Measurements from ENCODE around the gene POLR2H. TPM values are rescaled to one million over a fixed set of nuclear protein-coding genes. Genes with fewer than 3 reads are reported as not detected.

Gene POLR2H
- total RNA-seq, 2 donors from 2014 or later = 26.8 to 34.4 TPM

DNA sequence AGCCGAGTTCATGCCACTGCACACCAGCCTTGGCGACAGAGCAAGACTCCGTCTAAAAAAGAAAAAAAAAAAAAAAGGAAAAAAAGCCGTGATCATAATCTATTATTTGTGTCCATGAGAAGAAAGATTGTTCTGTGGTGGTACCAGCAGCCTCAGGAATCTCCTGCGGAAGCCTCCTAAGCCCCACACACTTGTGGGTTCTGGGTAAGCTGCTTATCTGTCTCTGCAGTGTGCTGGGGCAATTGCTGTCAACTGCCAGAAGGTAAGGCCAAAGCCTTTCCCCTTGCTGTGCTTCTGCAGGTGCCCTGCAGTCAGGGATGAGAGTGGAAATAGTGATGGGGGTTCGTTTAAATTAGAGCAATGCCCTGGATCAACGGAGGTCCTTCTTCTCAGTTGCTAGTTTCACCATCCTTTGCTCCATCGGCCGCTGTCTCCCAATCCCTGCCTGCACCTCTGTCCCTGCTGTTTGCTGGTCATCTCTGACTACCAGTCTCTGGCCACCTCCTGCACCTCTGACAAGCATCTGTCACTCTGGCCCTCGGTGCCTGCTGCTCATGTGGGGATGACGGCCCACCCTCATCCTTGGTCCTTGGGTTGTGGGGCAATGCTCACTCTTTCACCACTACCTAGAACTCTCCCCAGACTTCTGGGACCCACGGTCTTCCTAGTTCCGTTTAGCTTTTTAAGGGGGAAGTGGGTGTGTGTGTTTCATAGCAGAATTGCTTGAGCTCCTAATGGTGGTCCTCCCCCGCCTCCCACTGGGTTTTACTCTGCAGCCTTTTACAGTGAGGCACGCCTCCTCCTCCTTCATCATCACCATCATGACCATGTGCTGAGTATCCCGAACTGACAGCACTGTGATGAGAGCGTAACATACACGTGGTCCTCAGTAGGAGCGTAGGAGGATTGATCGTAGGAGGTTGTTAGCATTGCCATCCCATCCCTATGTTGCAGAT is 43.8 kb downstream of the POLR2H start:
- DNase-seq (no peak), ATAC-seq (no peak)
- intact Hi-C loops (cut with DNase I) = no loop called here

DNA sequence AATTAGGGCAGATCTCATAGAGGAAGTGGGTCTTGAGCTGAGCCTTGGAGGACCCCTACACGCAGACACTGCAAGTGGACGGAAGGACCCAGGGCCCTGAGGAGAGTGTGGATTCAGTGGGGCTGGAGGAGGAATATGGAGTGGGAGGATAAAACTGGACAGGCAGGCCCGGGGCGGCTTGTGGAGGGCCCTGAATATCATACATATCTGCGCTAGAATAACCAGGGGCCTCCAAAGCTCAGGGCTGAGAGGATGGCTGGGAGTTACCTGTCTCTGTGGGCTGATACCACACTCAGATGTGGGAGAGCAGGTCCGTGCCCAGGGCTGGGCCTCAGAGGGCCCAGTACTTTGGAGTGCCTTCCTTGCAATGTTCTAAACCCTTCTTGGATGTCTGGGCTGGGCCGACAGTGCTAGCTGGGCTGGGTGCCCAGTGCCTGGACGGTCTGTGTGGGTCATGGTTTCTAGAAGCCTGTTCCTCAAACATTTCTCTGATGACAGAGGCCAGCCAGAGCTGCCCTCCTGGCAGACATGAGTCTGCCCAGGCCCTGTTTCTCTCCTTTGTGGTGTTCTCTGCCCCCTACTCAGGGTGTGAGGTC is 47.9 kb downstream of the POLR2H start:
- no peak for ATAC-seq
- no peak for DNase-seq
- intact Hi-C loops (cut with DNase I) = no loop called here

DNA sequence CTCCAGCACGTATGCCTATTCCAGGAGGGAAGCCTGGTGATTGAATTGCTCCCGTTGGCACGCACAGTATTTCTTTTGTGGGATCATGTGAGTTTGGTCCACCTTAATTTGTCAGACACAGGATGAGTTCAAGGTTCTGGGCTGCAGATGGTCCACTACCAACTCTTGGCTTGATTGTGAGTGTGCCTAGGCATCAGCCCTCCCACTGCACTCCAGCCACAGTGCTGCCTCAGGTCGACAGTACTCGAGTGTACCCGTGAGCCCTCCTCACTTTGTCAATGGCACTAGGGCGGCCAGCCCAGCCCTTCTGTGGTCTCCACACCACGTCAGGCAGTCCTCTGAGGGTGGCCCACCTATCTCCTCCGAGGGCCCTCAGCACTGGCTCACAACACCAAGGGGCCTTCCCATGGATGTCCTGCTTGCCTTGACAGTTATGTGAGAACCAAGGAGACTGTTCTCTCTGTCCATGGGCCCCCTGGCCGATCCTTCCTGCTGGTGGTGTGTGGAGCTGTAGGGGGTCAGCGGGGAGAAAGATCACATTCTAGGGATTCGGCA is 48.5 kb downstream of the POLR2H start:
- intact Hi-C loops (cut with DNase I) = loop anchor here in 1 of 2 donors (10.0 kb wide), 1 partner anchor 105 kb away; no protein-coding TSS in a partner anchor
- ATAC-seq (no peak), DNase-seq (no peak)

DNA sequence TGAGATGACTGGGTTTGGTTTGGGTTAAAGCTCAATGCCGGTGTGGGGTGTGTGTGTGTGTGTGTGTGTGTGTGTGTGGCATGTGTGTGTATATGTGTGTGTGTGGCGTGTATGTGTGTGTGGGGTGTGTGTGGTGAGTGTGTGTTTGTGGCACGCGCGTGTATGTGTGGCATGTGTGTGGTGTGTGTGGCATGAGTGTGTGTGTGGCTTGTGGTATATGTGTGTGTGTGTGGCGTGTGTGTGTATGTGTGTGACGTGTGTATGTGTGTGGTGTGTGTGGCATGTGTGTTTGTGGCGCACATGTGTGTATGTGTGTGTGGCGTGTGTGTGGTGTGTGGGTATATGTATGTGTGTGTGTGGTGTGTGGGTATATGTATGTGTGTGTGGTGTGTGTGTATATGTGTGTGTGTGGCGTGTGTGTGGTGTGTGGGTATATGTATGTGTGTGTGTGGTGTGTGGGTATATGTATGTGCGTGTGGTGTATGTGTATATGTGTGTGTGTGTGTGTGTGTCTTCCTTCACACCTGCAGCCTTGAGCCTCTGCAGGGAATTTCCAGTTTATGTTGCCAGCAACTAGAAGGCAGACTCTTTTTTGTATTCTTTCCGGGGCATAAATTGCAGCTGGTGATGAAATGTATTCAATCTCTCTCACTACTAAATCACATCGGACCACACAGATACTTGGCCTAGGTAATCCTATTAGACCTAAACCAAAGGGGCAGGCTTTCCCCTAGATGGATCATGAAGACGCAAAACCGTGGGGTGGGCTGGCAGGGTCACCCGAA is 53.1 kb downstream of the POLR2H start:
- intact Hi-C loops (cut with DNase I) = loop anchor here in 1 of 2 donors (10.0 kb wide), 1 partner anchor 100 kb away; no protein-coding TSS in a partner anchor
- DNase-seq (no peak), ATAC-seq (no peak)

DNA sequence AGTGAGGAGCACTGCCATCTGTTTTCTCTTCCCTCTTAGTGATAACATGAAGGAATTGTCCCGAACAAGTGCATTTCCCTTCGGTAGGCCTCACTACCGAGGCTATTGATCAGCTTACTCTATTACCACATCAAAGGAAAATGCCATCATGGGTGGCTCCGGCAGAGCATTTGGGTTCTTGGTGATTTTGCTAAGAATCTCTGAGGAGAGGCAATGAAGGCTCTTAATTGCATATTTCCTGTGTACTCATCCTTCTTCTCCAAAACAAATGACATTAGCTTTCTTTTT is 53.6 kb downstream of the POLR2H start:
- DNase-seq (no peak), ATAC-seq (no peak)
- intact Hi-C loops (cut with DNase I) = loop anchor here in 1 of 2 donors (10.0 kb wide), 1 partner anchor 100 kb away; no protein-coding TSS in a partner anchor

DNA sequence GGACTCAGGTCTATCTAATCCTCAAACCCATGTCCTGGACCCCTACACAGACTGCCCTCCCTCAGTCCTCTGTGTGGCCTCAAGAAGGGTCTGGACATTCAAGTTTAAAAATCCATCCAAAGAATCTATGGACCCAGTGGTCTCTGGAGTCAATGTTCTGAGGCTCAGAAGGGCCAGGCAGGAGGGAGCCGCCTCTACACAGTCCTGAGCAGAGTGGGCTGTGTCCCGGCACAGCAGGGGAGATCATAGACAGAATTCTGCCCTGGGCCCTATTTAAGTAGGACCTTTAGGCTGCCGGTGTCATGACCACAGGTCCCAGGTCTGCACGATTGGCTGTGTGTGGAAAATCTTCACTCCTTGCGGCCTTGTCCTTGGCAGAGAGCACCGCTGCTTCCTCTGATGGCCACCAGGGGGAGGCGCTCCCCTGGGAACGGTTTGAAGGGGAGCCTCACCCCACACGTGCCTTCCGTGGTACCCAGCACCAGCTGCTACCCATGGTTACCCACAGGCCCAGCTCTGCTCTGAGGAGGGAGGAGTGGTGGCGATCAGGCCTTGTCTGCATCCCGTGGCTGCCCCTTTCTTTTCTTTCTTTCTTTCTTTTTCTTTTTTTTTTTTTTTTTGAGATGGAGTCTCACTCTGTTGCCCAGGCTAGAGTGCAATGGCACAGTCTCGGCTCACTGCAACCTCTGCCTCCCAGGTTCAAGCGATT is 56.3 kb downstream of the POLR2H start:
- ATAC-seq = peak; percentile 89 to 92
- DNase-seq = peak; percentile 72
- intact Hi-C loops (cut with DNase I) = loop anchor here in 1 of 2 donors (2.0 to 10.0 kb wide), 2 partner anchors 97 to 127 kb away; no protein-coding TSS in a partner anchor

Other genes with a start within 250 kb of the POLR2H start
- 10 to 100 TPM; 29.1 to 30.5 TPM for gene EIF2B5, start 226.4 kb upstream of the POLR2H start, total RNA-seq
- 10 to 100 TPM; 42.6 to 66.2 TPM for gene DVL3, start 206.3 kb upstream of the POLR2H start, total RNA-seq
- gene AP2M1, start 186.9 kb upstream of the POLR2H start, total RNA-seq = 100 to 1,000 TPM; 278 to 314 TPM
- gene ABCF3, start 175.5 kb upstream of the POLR2H start, total RNA-seq = 10 to 100 TPM; 54.4 to 78.2 TPM
- not detected for gene VWA5B2, start 132.1 kb upstream of the POLR2H start, total RNA-seq
- 10 to 100 TPM; 23.2 to 28.2 TPM for gene ALG3, start 112.7 kb upstream of the POLR2H start, total RNA-seq
- gene EEF1AKMT4, start 112.0 kb upstream of the POLR2H start, total RNA-seq = 1 to 10 TPM; 1.9 to 3.1 TPM
- gene CAMK2N2, start 100.2 kb upstream of the POLR2H start, total RNA-seq = under 1 TPM in 1 of 2 donors, not detected in 1; 0.18 TPM
- 1 to 10 TPM in 1 of 2 donors, not detected in 1; 1.1 TPM for gene ECE2, start 85.7 kb upstream of the POLR2H start, total RNA-seq
- gene PSMD2, start 62.5 kb upstream of the POLR2H start, total RNA-seq = 100 to 1,000 TPM; 176 to 217 TPM
- 100 to 1,000 TPM; 229 to 275 TPM for gene EIF4G1, start 47.1 kb upstream of the POLR2H start, total RNA-seq
- gene FAM131A, start 24.1 kb upstream of the POLR2H start, total RNA-seq = 10 to 100 TPM; 21.0 to 31.1 TPM
- 1 to 10 TPM; 2.3 to 2.6 TPM for gene CLCN2, start 105 bp upstream of the POLR2H start, total RNA-seq
- gene THPO, start 16.5 kb downstream of the POLR2H start, total RNA-seq = under 1 TPM; 0.50 to 0.58 TPM
- gene CHRD, start 18.3 kb downstream of the POLR2H start, total RNA-seq = 10 to 100 TPM in 1 of 2 donors, 1 to 10 TPM in 1; 7.2 to 12.2 TPM
- gene EPHB3, start 200.1 kb downstream of the POLR2H start, total RNA-seq = 1 to 10 TPM; 1.6 to 1.7 TPM